Esophagus muscularis mucosa (tissue), 4 donors: ENCODE data around the gene POM121L2. TPM values are rescaled to one million over a fixed set of nuclear protein-coding genes. Genes with fewer than 3 reads are reported as not detected.
A peak's percentile ranks its signal among the peaks of the same experiment; 100 is the strongest.

Experiments used
- DNase-seq: peaks from one replicate; pipeline ENCODE4 v3.0.0-alpha.2; 2017; ENCODE audit errors: extremely low spot score
- H3K27ac ChIP-seq, 4 donors: fragments of 200-600 bp; sonication (generic); replicated peaks in 1 of 4; 1 replicate in 3 of 4; 2 replicates in 1 of 4; pipeline ENCODE4 v1.5.1; 2016 to 2019; ENCODE audit warnings: mild to moderate bottlenecking in 1 of 4
- H3K27me3 ChIP-seq, 4 donors: fragments of 200-600 bp; sonication (generic); one replicate each; pipeline versions ENCODE4 v1.5.1 to v1.6.0; 2016 to 2019
- H3K36me3 ChIP-seq, 4 donors: fragments of 200-600 bp; sonication (generic); one replicate each; pipeline ENCODE4 v1.5.1; 2016 to 2019
- H3K4me1 ChIP-seq, 4 donors: fragments of 200-600 bp; sonication (generic); one replicate each; pipeline ENCODE4 v1.5.1; 2016 to 2019
- H3K4me3 ChIP-seq, 4 donors: fragments of 200-600 bp; sonication (generic); 1 replicate in 2 of 4; 2 replicates in 2 of 4; pipeline ENCODE4 v1.5.1; 2016 to 2019; ENCODE audit warnings: mild to moderate bottlenecking in 4 of 4, moderate library complexity in 1 of 4
- H3K9me3 ChIP-seq, 4 donors: fragments of 200-600 bp; sonication (generic); 1 replicate in 3 of 4; 2 replicates in 1 of 4; pipeline ENCODE4 v1.5.1; 2016 to 2019
- CTCF ChIP-seq, 3 experiments: fragments of 200-600 bp in 2 of 3; fragments of 450-650 bp in 1 of 3; sonication (generic) in 2 of 3; IDR thresholded peaks; one replicate each; pipeline ENCODE4 v1.5.1; 2017 to 2019; ENCODE audit warnings: antibody characterized with exemption in 3 of 3, mild to moderate bottlenecking in 2 of 3, moderate library complexity in 1 of 3
- EP300 ChIP-seq: sonication (generic); formaldehyde crosslinking; IDR thresholded peaks from one replicate; pipeline ENCODE4 v1.6.1; 2017; ENCODE audit warnings: antibody characterized with exemption
- POLR2A ChIP-seq: fragments of 450-650 bp; IDR thresholded peaks from one replicate; pipeline ENCODE4 v1.6.1; 2017; ENCODE audit warnings: antibody characterized with exemption, moderate library complexity, mild to moderate bottlenecking, low read depth
- POLR2AphosphoS5 ChIP-seq, 2 donors: sonication (generic); formaldehyde crosslinking; IDR thresholded peaks; one replicate each; pipeline ENCODE4 v1.6.1; 2017; ENCODE audit warnings: antibody characterized with exemption in 2 of 2
- WGBS: methylation state at CpG from one replicate; pipeline ENCODE4 v1.1.5; 2018; 5-methylcytosine and 5-hydroxymethylcytosine counted together
- intact Hi-C: fragments of 100-400 bp; cut with DNase I; formaldehyde crosslinking; loops from one replicate; pipeline ENCODE4 v1.15.1; 2023
- total RNA-seq, 4 donors: library from RNA; depleted of rRNA; stranded (reverse); fragments of >200 nt; gene quantifications; one replicate each; pipeline versions ENCODE4 v1.1.0 to v1.2.1, GENCODE V29; 2016

Gene POM121L2
- total RNA-seq, 4 donors from 2014 or later, result not detected

- DNase-seq, result no peak
- 76% methylated on average over 4 of the region's 4 CpGs for WGBS
- TF ChIP-seq POLR2A, result no peak
- TF ChIP-seq CTCF (IDR thresholded peaks at IDR 0.05), result no peak
- TF ChIP-seq POLR2AphosphoS5 (IDR thresholded peaks at IDR 0.05), result no peak
- peaks cover 0 to 9% (median under 1%) of the 10 kb centered on the region in 4 donors for H3K27me3 ChIP-seq
- no peak overlapping the region for H3K27ac ChIP-seq
- H3K36me3 ChIP-seq, result no peaks in the 10 kb centered on the region
- H3K9me3 ChIP-seq, result no peaks in the 10 kb centered on the region
- H3K4me3 ChIP-seq, result no peak overlapping the region
- H3K4me1 ChIP-seq, result no peaks in the 10 kb centered on the region
- intact Hi-C loops, result no loop called here
Observed at GRCh38 chr6:27321901-27322300, 9.8 kb upstream of the POM121L2 start.

GRCh38 chr6:27321370-27321769, 9.3 kb upstream of the POM121L2 start:
- Histone ChIP-seq H3K27me3 (peaks cover 0 to 9% (median 1%) of the 10 kb centered on the region in 4 donors), H3K9me3 (no peaks in the 10 kb centered on the region), H3K27ac (no peak overlapping the region), H3K4me3 (no peak overlapping the region), H3K36me3 (no peaks in the 10 kb centered on the region), H3K4me1 (no peaks in the 10 kb centered on the region)
- TF ChIP-seq POLR2A (no peak), EP300 (no peak), CTCF (IDR thresholded peaks at IDR 0.05) (no peak), POLR2AphosphoS5 (IDR thresholded peaks at IDR 0.05) (no peak)
- no peak for DNase-seq
- intact Hi-C loops, result no loop called here

- no peak for TF ChIP-seq POLR2AphosphoS5 (IDR thresholded peaks at IDR 0.05)
- no peak for TF ChIP-seq CTCF (IDR thresholded peaks at IDR 0.05)
- no peak for TF ChIP-seq EP300
- no peak for TF ChIP-seq POLR2A
- 49% methylated on average over 2 of the region's 2 CpGs for WGBS
- DNase-seq, result no peak
- Histone ChIP-seq H3K9me3 (no peaks in the 10 kb centered on the region), H3K4me3 (no peak overlapping the region), H3K27me3 (peaks cover 0 to 15% (median 6%) of the 10 kb centered on the region in 4 donors), H3K36me3 (no peaks in the 10 kb centered on the region), H3K27ac (no peak overlapping the region), H3K4me1 (no peaks in the 10 kb centered on the region)
- intact Hi-C loops, result no loop called here
Observed at GRCh38 chr6:27318973-27319372, 6.9 kb upstream of the POM121L2 start.

- H3K27me3 ChIP-seq, result peaks cover 0 to 55% (median 27%) of the 10 kb centered on the region in 4 donors
- 75% methylated on average over 2 of the region's 2 CpGs for WGBS
- no peak overlapping the region for H3K27ac ChIP-seq
- H3K36me3 ChIP-seq, result no peaks in the 10 kb centered on the region
- TF ChIP-seq EP300 (no peak), POLR2AphosphoS5 (IDR thresholded peaks at IDR 0.05) (no peak), CTCF (IDR thresholded peaks at IDR 0.05) (no peak), POLR2A (no peak)
- intact Hi-C loops, result no loop called here
- no peaks in the 10 kb centered on the region for H3K9me3 ChIP-seq
- H3K4me3 ChIP-seq, result no peak overlapping the region
- DNase-seq, result no peak
- H3K4me1 ChIP-seq, result peaks cover 8 to 17% (median 13%) of the 10 kb centered on the region in 4 donors
Observed at GRCh38 chr6:27314046-27314445, 2.0 kb upstream of the POM121L2 start.

- WGBS, result 17% methylated on average over 8 of the region's 8 CpGs
- intact Hi-C loops, result no loop called here
- H3K27ac ChIP-seq, result no peak overlapping the region
- peaks cover 0 to 65% (median 27%) of the 10 kb centered on the region in 4 donors for H3K27me3 ChIP-seq
- TF ChIP-seq POLR2A (no peak), CTCF (IDR thresholded peaks at IDR 0.05) (no peak), EP300 (no peak)
- no peaks in the 10 kb centered on the region for H3K36me3 ChIP-seq
- DNase-seq, result no peak
- no peaks in the 10 kb centered on the region for H3K9me3 ChIP-seq
- H3K4me3 ChIP-seq, result peak overlapping the region; percentile 46 to 58 (median 48)
- H3K4me1 ChIP-seq, result peaks cover 8 to 17% (median 13%) of the 10 kb centered on the region in 4 donors
Observed at GRCh38 chr6:27312950-27313271, 838 bp upstream of the POM121L2 start.
